Gastrocnemius medialis (tissue), 4 donors: ENCODE results near the gene MAP3K20.

Experiments used
- POLR2A ChIP-seq, 2 donors: fragments of 450-650 bp; IDR thresholded peaks; one replicate each; pipeline ENCODE4 v1.6.1; 2017; ENCODE audit warnings: antibody characterized with exemption in 2 of 2, mild to moderate bottlenecking in 2 of 2, moderate library complexity in 2 of 2
- TF ChIP-seq, protein P1 (sequence below), 5 experiments: fragments of 450-650 bp in 3 of 5; fragments of 200-600 bp in 2 of 5; sonication (generic) in 2 of 5; IDR thresholded peaks in 4 of 5; conservative IDR thresholded peaks in 1 of 5; 1 replicate in 4 of 5; 2 replicates in 1 of 5; pipeline ENCODE4 v1.5.1; 2016 to 2019; ENCODE audit warnings: antibody characterized with exemption in 5 of 5, mild to moderate bottlenecking in 3 of 5, moderate library complexity in 3 of 5

- no peak for TF ChIP-seq POLR2A (IDR thresholded peaks at IDR 0.05)
- TF ChIP-seq, protein P1, sequence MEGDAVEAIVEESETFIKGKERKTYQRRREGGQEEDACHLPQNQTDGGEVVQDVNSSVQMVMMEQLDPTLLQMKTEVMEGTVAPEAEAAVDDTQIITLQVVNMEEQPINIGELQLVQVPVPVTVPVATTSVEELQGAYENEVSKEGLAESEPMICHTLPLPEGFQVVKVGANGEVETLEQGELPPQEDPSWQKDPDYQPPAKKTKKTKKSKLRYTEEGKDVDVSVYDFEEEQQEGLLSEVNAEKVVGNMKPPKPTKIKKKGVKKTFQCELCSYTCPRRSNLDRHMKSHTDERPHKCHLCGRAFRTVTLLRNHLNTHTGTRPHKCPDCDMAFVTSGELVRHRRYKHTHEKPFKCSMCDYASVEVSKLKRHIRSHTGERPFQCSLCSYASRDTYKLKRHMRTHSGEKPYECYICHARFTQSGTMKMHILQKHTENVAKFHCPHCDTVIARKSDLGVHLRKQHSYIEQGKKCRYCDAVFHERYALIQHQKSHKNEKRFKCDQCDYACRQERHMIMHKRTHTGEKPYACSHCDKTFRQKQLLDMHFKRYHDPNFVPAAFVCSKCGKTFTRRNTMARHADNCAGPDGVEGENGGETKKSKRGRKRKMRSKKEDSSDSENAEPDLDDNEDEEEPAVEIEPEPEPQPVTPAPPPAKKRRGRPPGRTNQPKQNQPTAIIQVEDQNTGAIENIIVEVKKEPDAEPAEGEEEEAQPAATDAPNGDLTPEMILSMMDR (IDR thresholded peaks at IDR 0.05 in 4 of 5, conservative IDR thresholded peaks at IDR 0.05 in 1 of 5): no peak
These were observed 72.9 kb downstream of the MAP3K20 start for GRCh38 chr2:173148520-173148919.
